ENCODE data around the gene BCL2L11.

The BCL2L11 gene

GRCh38 chr2:111161971-111162370 is 41.3 kb downstream of the BCL2L11 start:
- DNase-seq = no peak
- Histone ChIP-seq H3K27me3 (no peaks in the 10 kb centered on the region), H3K4me3 (ENCODE audit: low read depth, low read length) (no peak overlapping the region), H3K36me3 (peaks cover 5% of the 10 kb centered on the region), H3K4me1 (peaks cover 19% of the 10 kb centered on the region), H3K9me3 (no peaks in the 10 kb centered on the region)
- no peak for TF ChIP-seq CTCF (IDR thresholded peaks at IDR 0.05; ENCODE audit: low read depth, low read length)

GRCh38 chr2:111162718-111163331 is 42.1 kb downstream of the BCL2L11 start:
- no peak for TF ChIP-seq CTCF (IDR thresholded peaks at IDR 0.05; ENCODE audit: low read depth, low read length)
- no peaks in the 10 kb centered on the region for H3K9me3 ChIP-seq
- peaks cover 19% of the 10 kb centered on the region for H3K4me1 ChIP-seq
- H3K27me3 ChIP-seq = no peaks in the 10 kb centered on the region
- H3K36me3 ChIP-seq = peaks cover 5% of the 10 kb centered on the region
- peak; percentile 17 for DNase-seq
- H3K4me3 ChIP-seq (ENCODE audit: low read depth, low read length) = no peak overlapping the region

- no peak for TF ChIP-seq CTCF (IDR thresholded peaks at IDR 0.05; ENCODE audit: low read depth, low read length)
- H3K9me3 ChIP-seq = no peaks in the 10 kb centered on the region
- DNase-seq = no peak
- H3K27me3 ChIP-seq = no peaks in the 10 kb centered on the region
- peaks cover 19% of the 10 kb centered on the region for H3K4me1 ChIP-seq
- H3K36me3 ChIP-seq = peaks cover 5% of the 10 kb centered on the region
- H3K4me3 ChIP-seq (ENCODE audit: low read depth, low read length) = no peak overlapping the region
These were observed 43.4 kb downstream of the BCL2L11 start for GRCh38 chr2:111164078-111164477.

GRCh38 chr2:111165084-111165483 is 44.4 kb downstream of the BCL2L11 start:
- H3K4me3 ChIP-seq (ENCODE audit: low read depth, low read length) = no peak overlapping the region
- peaks cover 5% of the 10 kb centered on the region for H3K36me3 ChIP-seq
- H3K4me1 ChIP-seq = peaks cover 19% of the 10 kb centered on the region
- no peaks in the 10 kb centered on the region for H3K9me3 ChIP-seq
- no peak for TF ChIP-seq CTCF (IDR thresholded peaks at IDR 0.05; ENCODE audit: low read depth, low read length)
- DNase-seq = peak; percentile 32
- H3K27me3 ChIP-seq = no peaks in the 10 kb centered on the region

GRCh38 chr2:111166115-111166514 is 45.4 kb downstream of the BCL2L11 start:
- H3K27me3 ChIP-seq = no peaks in the 10 kb centered on the region
- peaks cover 5% of the 10 kb centered on the region for H3K36me3 ChIP-seq
- peaks cover 16% of the 10 kb centered on the region for H3K4me1 ChIP-seq
- no peak for DNase-seq
- no peak for TF ChIP-seq CTCF (IDR thresholded peaks at IDR 0.05; ENCODE audit: low read depth, low read length)
- no peaks in the 10 kb centered on the region for H3K9me3 ChIP-seq
- no peak overlapping the region for H3K4me3 ChIP-seq (ENCODE audit: low read depth, low read length)

- DNase-seq = no peak
- no peaks in the 10 kb centered on the region for H3K9me3 ChIP-seq
- no peaks in the 10 kb centered on the region for H3K27me3 ChIP-seq
- H3K4me3 ChIP-seq (ENCODE audit: low read depth, low read length) = no peak overlapping the region
- TF ChIP-seq CTCF (IDR thresholded peaks at IDR 0.05; ENCODE audit: low read depth, low read length) = no peak
- H3K36me3 ChIP-seq = peaks cover 5% of the 10 kb centered on the region
- peaks cover 9% of the 10 kb centered on the region for H3K4me1 ChIP-seq
These were observed 46.6 kb downstream of the BCL2L11 start for GRCh38 chr2:111167076-111167862.
